Activated CD4-positive, alpha-beta memory T cell treated with anti-CD3 and anti-CD28 coated beads, Interleukin-2, amount 10 ng/mL, durations not matched to agents 7 days and 5 days (primary cell): Measurements from ENCODE around the gene B3GNT7. TPM values are rescaled to one million over a fixed set of nuclear protein-coding genes. Genes with fewer than 3 reads are reported as not detected.
"Not testable (repeated sequence)": the region's sequence is repeated elsewhere in the genome, so short reads cannot be mapped to it uniquely, and the experiment has no call there.

Source experiments
- CTCF ChIA-PET: fragments of 350-600 bp; sonication (Branson Sonifier 250); formaldehyde crosslinking; loops from one replicate; lab custom pipeline; 2021; ENCODE audit warnings: antibody characterized with exemption, inconsistent platforms; lab: Charles Lee
- POLR2A ChIA-PET: fragments of 350-600 bp; sonication (Branson Sonifier 250); formaldehyde crosslinking; loops from one replicate; lab custom pipeline; 2021; ENCODE audit warnings: antibody characterized with exemption; lab: Charles Lee
- DNase-seq: peaks from one replicate; pipeline ENCODE4 v3.0.0-alpha.2; 2020
- H3K27ac Mint-ChIP-seq: one replicate; pipeline ENCODE4 v1.8.0; 2021; ENCODE audit warnings: mild to moderate bottlenecking, mixed read lengths
- H3K27me3 Mint-ChIP-seq: one replicate; pipeline ENCODE4 v1.8.0; 2021; ENCODE audit warnings: mixed read lengths
- H3K36me3 Mint-ChIP-seq: one replicate; pipeline ENCODE4 v1.8.0; 2021; ENCODE audit warnings: low read depth, mixed read lengths
- H3K4me1 Mint-ChIP-seq: one replicate; pipeline ENCODE4 v1.8.0; 2021; ENCODE audit warnings: mixed read lengths
- H3K4me3 Mint-ChIP-seq: one replicate; pipeline ENCODE4 v1.8.0; 2021; ENCODE audit warnings: mild to moderate bottlenecking, mixed read lengths
- H3K9me3 Mint-ChIP-seq: one replicate; pipeline ENCODE4 v1.8.0; 2021; ENCODE audit warnings: mixed read lengths
- total RNA-seq, 2 experiments: library from RNA; stranded (reverse); gene quantifications; one replicate each; pipeline ENCODE4 v1.2.3, GENCODE V29; 2021

Gene B3GNT7
- total RNA-seq, 2 experiments from 2014 or later: 0.15 TPM; not detected in 1

DNA sequence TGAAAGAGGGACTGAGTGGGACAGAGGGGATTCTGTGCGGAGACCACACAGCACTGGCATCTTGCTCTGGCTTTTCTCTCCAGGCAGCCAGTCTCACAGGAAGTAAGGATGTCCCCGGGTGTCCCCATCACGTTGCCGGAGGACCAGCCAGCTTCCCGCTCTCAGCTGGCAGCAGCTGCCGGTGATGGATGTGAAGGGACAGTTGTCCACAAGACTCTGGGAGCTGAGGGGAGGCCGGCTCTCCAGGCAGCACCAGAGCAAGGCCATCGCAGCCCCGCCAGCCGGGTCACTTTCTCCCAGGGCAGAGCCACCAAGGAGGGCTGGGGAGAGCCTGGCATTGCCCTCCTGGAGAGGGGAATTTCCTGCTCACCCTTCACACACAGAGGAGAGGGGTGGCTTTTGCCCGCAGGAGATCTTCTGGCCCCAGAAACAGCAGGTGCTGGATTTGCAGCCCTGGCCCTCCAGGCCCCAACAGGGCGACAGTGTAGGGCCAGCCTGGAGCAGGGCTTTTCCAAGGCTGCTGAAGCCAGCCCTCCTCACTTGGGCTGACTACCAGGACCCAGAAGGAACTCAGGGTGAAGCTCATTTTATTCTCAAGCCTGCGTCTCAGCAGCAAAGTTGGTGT lies 24.0 kb upstream of the B3GNT7 start:
- CTCF ChIA-PET: no interaction called here
- no peaks in the 10 kb centered on the region for H3K4me1 Mint-ChIP-seq
- H3K27ac Mint-ChIP-seq: no peak overlapping the region

DNA sequence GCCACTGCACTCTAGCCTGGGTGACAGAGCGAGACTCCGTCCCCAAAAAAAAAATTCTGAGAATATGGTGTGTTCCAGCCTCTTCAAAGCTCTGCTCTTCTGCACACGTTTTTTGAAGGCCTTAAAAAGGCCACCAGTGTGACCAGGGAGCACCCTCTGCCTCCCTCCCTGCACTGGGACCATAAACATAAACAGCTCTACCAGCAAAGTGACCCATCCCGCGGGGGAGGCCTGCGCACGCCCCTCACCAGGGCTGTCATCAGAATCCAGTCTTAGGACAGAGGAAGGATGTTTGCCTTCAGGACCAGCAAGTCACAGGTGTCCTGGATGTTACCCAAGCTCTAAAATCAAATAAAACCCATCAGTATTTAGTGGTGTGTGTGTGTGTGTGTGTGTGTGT lies 23.2 kb upstream of the B3GNT7 start:
- DNase-seq: no peak
- ChIA-PET POLR2A (no interaction called here), CTCF (no interaction called here)
- H3K9me3 Mint-ChIP-seq: no peaks in the 10 kb centered on the region
- H3K27ac Mint-ChIP-seq: no peak overlapping the region
- no peaks in the 10 kb centered on the region for H3K4me1 Mint-ChIP-seq
- no peak overlapping the region for H3K4me3 Mint-ChIP-seq
- no peaks in the 10 kb centered on the region for H3K36me3 Mint-ChIP-seq
- H3K27me3 Mint-ChIP-seq: peaks cover 4% of the 10 kb centered on the region

More for the DNA sequence above, 24.0 kb upstream of the B3GNT7 start:
- no peaks in the 10 kb centered on the region for H3K36me3 Mint-ChIP-seq
- H3K4me3 Mint-ChIP-seq: no peak overlapping the region
- H3K27me3 Mint-ChIP-seq: no peaks in the 10 kb centered on the region
- no peak for DNase-seq
- H3K9me3 Mint-ChIP-seq: no peaks in the 10 kb centered on the region
- POLR2A ChIA-PET: no interaction called here

GRCh38 chr2:231373184-231373583 lies 22.3 kb upstream of the B3GNT7 start:
- CTCF ChIA-PET: no interaction called here
- no peak for DNase-seq
- no peaks in the 10 kb centered on the region for H3K36me3 Mint-ChIP-seq
- H3K9me3 Mint-ChIP-seq: no peaks in the 10 kb centered on the region
- H3K4me3 Mint-ChIP-seq: no peak overlapping the region
- POLR2A ChIA-PET: no interaction called here
- H3K4me1 Mint-ChIP-seq: no peaks in the 10 kb centered on the region
- H3K27me3 Mint-ChIP-seq: peaks cover 4% of the 10 kb centered on the region
- H3K27ac Mint-ChIP-seq: no peak overlapping the region

- POLR2A ChIA-PET: no interaction called here
- no peaks in the 10 kb centered on the region for H3K4me1 Mint-ChIP-seq
- H3K4me3 Mint-ChIP-seq: no peak overlapping the region
- H3K27ac Mint-ChIP-seq: no peak overlapping the region
- CTCF ChIA-PET: interaction anchor here (1.5 kb wide), 1 partner anchor 147 kb away, joined by 4 read pairs; no protein-coding TSS in a partner anchor
- no peaks in the 10 kb centered on the region for H3K36me3 Mint-ChIP-seq
- no peak for DNase-seq
- peaks cover 4% of the 10 kb centered on the region for H3K27me3 Mint-ChIP-seq
- H3K9me3 Mint-ChIP-seq: no peaks in the 10 kb centered on the region
These were observed 21.6 kb upstream of the B3GNT7 start for GRCh38 chr2:231373786-231374349.

GRCh38 chr2:231374771-231375170 lies 20.7 kb upstream of the B3GNT7 start:
- ChIA-PET POLR2A (no interaction called here), CTCF (interaction anchor here (1.5 kb wide), 1 partner anchor 147 kb away, joined by 4 read pairs; no protein-coding TSS in a partner anchor)
- no peak overlapping the region for H3K4me3 Mint-ChIP-seq
- H3K9me3 Mint-ChIP-seq: no peaks in the 10 kb centered on the region
- no peaks in the 10 kb centered on the region for H3K4me1 Mint-ChIP-seq
- no peak for DNase-seq
- H3K27me3 Mint-ChIP-seq: peaks cover 4% of the 10 kb centered on the region
- H3K27ac Mint-ChIP-seq: no peak overlapping the region
- no peaks in the 10 kb centered on the region for H3K36me3 Mint-ChIP-seq

GRCh38 chr2:231375994-231376615 lies 19.4 kb upstream of the B3GNT7 start:
- H3K27ac Mint-ChIP-seq, POLR2A ChIA-PET, H3K27me3 Mint-ChIP-seq, H3K9me3 Mint-ChIP-seq, H3K36me3 Mint-ChIP-seq, CTCF ChIA-PET, H3K4me3 Mint-ChIP-seq, H3K4me1 Mint-ChIP-seq, DNase-seq: not testable (repeated sequence)

GRCh38 chr2:231376857-231377256 lies 18.7 kb upstream of the B3GNT7 start:
- no peak overlapping the region for H3K27ac Mint-ChIP-seq
- ChIA-PET POLR2A (no interaction called here), CTCF (interaction anchor here (0.6 to 1.9 kb wide), 2 partner anchors 29 to 202 kb away, joined by 5 to 6 read pairs; no protein-coding TSS in a partner anchor)
- H3K4me3 Mint-ChIP-seq: no peak overlapping the region
- H3K4me1 Mint-ChIP-seq: no peaks in the 10 kb centered on the region
- no peaks in the 10 kb centered on the region for H3K36me3 Mint-ChIP-seq
- DNase-seq: no peak
- no peaks in the 10 kb centered on the region for H3K9me3 Mint-ChIP-seq
- H3K27me3 Mint-ChIP-seq: peaks cover 9% of the 10 kb centered on the region

GRCh38 chr2:231378026-231378722 lies 17.3 kb upstream of the B3GNT7 start:
- CTCF ChIA-PET: interaction anchor here (1.9 kb wide), 1 partner anchor 28 kb away, joined by 5 read pairs; no protein-coding TSS in a partner anchor
- Mint-ChIP-seq H3K27me3 (peaks cover 11% of the 10 kb centered on the region), H3K9me3 (no peaks in the 10 kb centered on the region), H3K4me1 (no peaks in the 10 kb centered on the region), H3K4me3 (no peak overlapping the region), H3K36me3 (no peaks in the 10 kb centered on the region), H3K27ac (no peak overlapping the region)
- POLR2A ChIA-PET: no interaction called here
- DNase-seq: no peak

DNA sequence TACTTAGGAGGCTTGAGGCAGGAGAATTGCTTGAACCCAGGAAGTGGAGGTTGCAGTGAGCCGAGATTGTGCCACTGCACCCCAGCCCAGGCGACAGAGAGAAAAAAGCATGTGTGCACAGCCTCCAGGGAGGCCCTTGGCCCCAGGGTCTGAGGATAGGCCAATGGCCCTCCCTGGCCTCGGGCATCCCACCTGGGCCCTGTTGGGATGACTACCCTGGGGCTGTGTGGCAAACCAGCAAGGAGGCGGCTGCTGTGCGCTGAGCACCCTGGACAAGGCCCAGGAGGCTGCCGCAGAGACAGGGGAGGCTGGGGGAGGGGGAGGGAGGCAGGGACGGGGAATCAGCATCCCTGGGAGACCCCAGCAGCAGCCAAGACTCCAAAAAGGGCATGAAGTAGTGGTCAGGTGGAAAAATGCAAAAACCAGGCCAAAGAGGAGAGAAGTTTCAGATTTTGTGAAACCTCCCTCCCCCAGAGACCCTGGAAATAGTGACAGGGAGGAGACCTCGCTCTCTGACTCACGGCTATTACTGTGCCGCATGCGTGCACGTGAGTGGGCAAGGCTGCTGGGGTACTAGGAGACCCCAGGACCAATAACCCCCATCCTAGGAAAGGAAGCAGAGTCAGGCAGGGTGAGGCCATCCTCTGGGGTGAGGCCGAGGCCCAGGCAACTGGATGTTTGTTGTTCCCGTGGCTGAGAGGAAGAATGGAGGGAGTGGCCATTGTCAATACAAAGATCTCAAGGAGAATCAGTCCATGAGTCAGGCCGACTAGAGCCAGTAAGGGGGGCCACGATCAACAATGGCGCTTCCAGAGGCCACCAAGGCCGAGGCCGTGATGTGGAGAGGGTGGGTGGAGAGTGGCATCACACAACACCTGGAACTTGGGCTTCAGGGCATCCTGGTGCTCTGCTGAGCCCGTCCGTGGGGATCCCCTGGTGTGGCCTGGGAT lies 16.0 kb upstream of the B3GNT7 start:
- Mint-ChIP-seq H3K4me3 (no peak overlapping the region), H3K27me3 (peaks cover 11% of the 10 kb centered on the region), H3K36me3 (no peaks in the 10 kb centered on the region), H3K4me1 (no peaks in the 10 kb centered on the region), H3K9me3 (no peaks in the 10 kb centered on the region), H3K27ac (no peak overlapping the region)
- POLR2A ChIA-PET: no interaction called here
- DNase-seq: no peak
- CTCF ChIA-PET: interaction anchor here (0.6 kb wide), 1 partner anchor 21 kb away, joined by 5 read pairs; no protein-coding TSS in a partner anchor

DNA sequence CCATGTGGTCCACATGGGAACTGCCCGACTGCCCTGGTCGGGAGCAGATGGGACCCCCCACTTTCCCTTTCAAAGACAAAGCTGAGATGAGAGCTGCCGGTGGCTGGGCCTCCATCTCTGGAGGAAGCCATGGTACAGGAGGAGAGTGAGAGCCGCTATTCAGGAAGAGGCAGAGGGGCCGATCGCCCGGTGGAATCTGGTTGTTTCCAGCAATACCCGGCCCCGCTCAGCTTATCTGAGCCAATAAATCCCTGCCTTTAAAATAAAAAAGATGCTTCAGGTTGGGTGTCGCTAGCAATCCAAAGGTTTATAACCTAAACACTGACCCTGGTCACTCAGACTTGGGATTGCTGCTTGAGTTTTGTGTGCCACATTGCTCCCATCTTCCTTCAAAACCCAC lies 15.2 kb upstream of the B3GNT7 start:
- Mint-ChIP-seq H3K9me3 (peaks cover 5% of the 10 kb centered on the region), H3K27me3 (peaks cover 15% of the 10 kb centered on the region), H3K36me3 (no peaks in the 10 kb centered on the region), H3K4me1 (no peaks in the 10 kb centered on the region), H3K27ac (no peak overlapping the region), H3K4me3 (no peak overlapping the region)
- ChIA-PET CTCF (interaction anchor here (0.6 kb wide), 1 partner anchor 20 kb away, joined by 5 read pairs; no protein-coding TSS in a partner anchor), POLR2A (no interaction called here)
- no peak for DNase-seq

GRCh38 chr2:231380991-231381847 lies 14.3 kb upstream of the B3GNT7 start:
- no peaks in the 10 kb centered on the region for H3K4me1 Mint-ChIP-seq
- no peak overlapping the region for H3K27ac Mint-ChIP-seq
- no peaks in the 10 kb centered on the region for H3K36me3 Mint-ChIP-seq
- DNase-seq: no peak
- H3K4me3 Mint-ChIP-seq: no peak overlapping the region
- H3K9me3 Mint-ChIP-seq: peaks cover 9% of the 10 kb centered on the region
- ChIA-PET POLR2A (no interaction called here), CTCF (no interaction called here)
- peaks cover 18% of the 10 kb centered on the region for H3K27me3 Mint-ChIP-seq

DNA sequence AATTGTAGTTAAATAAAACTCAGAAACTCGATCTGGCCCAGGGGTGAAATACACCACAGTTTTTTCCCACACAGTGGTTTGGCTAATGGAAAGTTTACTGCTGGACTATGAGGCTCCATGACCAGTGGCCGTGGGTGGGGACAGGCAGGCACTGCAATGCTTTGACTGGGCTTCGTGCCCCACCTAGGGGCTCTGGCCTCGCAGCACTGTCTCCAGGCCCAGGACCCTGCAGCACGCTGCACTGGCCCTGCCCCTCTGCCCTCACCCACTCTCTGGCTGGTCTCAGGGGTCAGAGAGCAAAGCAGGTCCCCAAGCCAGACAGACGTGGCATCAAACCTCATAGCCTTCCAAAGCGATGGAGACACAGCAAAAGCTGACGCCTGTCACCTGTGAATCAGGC lies 13.4 kb upstream of the B3GNT7 start:
- Mint-ChIP-seq H3K27ac (no peak overlapping the region), H3K9me3 (peaks cover 9% of the 10 kb centered on the region), H3K4me3 (no peak overlapping the region), H3K36me3 (no peaks in the 10 kb centered on the region), H3K27me3 (peaks cover 14% of the 10 kb centered on the region), H3K4me1 (no peaks in the 10 kb centered on the region)
- ChIA-PET CTCF (no interaction called here), POLR2A (no interaction called here)
- DNase-seq: no peak
